DMS 273 (cell line): ENCODE measurements around the gene ERRFI1.

ENCODE experiments used
- DNase-seq: peaks from one replicate; lab custom pipeline; 2025; ENCODE audit not compliant: unreplicated experiment; lab: John Stamatoyannopoulos, UW

Gene ERRFI1

GRCh38 chr1:8004113-8004802 lies 21.9 kb downstream of the ERRFI1 start:
- no peak for DNase-seq

GRCh38 chr1:8003438-8004112 lies 22.5 kb downstream of the ERRFI1 start:
- no peak for DNase-seq

GRCh38 chr1:8002921-8003320 lies 23.2 kb downstream of the ERRFI1 start:
- no peak for DNase-seq

- no peak for DNase-seq
Observed at GRCh38 chr1:8002329-8002910, 23.7 kb downstream of the ERRFI1 start.

GRCh38 chr1:7995437-7995836 lies 30.7 kb downstream of the ERRFI1 start:
- DNase-seq = no peak

- no peak for DNase-seq
Observed at GRCh38 chr1:7994827-7995226, 31.3 kb downstream of the ERRFI1 start.

GRCh38 chr1:7993593-7994479 lies 32.3 kb downstream of the ERRFI1 start:
- DNase-seq = no peak

GRCh38 chr1:7992885-7993284 lies 33.2 kb downstream of the ERRFI1 start:
- DNase-seq = no peak

- DNase-seq = no peak
Observed at GRCh38 chr1:7991504-7992440, 34.3 kb downstream of the ERRFI1 start.

- no peak for DNase-seq
Observed at GRCh38 chr1:7989762-7990428, 36.2 kb downstream of the ERRFI1 start.

GRCh38 chr1:7988576-7988975 lies 37.5 kb downstream of the ERRFI1 start:
- no peak for DNase-seq

- DNase-seq = no peak
Observed at GRCh38 chr1:7987528-7987927, 38.6 kb downstream of the ERRFI1 start.

GRCh38 chr1:7985851-7986612 lies 40.1 kb downstream of the ERRFI1 start:
- DNase-seq = no peak

- no peak for DNase-seq
Observed at GRCh38 chr1:7984811-7985210, 41.3 kb downstream of the ERRFI1 start.

GRCh38 chr1:7983086-7983778 lies 42.9 kb downstream of the ERRFI1 start:
- DNase-seq = no peak

- no peak for DNase-seq
Observed at GRCh38 chr1:7980984-7981383, 45.1 kb downstream of the ERRFI1 start.

- DNase-seq = peak; percentile 86
Observed at GRCh38 chr1:7975212-7975865, 50.8 kb downstream of the ERRFI1 start.

- no peak for DNase-seq
Observed at GRCh38 chr1:7973086-7973485, 53.0 kb downstream of the ERRFI1 start.
